HG02870 (cell line): Measurements from ENCODE around the gene THSD7B.
"Not testable (repeated sequence)": the region's sequence is repeated elsewhere in the genome, so short reads cannot be mapped to it uniquely, and the experiment has no call there.

Experiments
- ATAC-seq: cut with Tn5 transposase; IDR thresholded peaks from one replicate; pipeline ENCODE4 v1.9.1; 2021; ENCODE audit warnings: mild to moderate bottlenecking, moderate library complexity; ENCODE audit not compliant: unreplicated experiment

The THSD7B gene

DNA sequence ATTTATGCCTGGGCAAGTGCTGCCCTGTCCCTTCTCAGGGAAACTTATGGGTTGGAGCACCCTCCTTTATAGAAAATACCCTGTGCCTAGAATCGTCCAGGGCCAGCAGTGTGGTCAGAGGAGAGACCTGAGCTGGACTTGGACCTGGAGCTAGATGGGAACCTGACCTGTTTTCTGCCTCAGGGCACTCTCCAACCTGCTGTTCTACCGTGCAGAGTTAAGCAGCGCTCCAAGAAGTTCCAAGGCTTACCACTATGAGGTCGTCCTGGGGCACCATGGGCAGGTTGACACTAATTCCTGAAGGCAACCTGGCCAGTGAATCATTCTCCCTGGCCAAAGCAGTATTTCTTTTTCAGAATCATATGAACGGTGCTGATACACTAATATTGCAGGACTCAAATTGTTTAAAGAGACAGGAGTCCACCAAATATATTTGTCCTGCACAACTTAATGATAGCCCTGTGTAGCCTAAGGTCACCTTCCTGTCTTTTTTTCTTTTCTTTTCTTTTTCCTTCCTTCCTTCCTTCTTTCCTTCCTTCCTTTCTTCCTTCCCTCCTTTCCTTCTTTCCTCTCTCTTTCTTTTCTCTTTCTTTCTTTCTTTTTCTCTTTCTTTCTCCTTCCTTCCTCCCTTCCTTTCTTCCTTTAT, 743.5 kb downstream of the THSD7B start:
- no peak for ATAC-seq

DNA sequence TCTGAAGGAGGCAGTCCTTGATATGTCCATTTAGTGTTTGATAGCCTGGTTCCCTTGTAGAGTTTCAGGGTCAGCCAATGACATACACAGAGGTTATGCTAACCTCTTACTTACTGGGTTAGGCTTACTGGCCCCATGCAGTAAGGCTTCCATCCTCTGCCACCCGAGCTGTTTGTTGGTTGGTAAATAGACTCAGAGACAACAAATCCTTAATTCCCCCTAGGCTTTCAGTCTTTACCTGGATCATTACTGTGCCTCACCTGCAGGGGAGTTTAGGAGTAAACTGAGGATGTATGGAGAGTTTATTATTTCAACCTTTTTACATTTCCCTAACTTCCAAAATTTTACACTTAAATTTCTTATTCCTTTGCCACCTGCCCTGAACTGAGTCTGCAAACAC, 746.2 kb downstream of the THSD7B start:
- ATAC-seq = no peak

DNA sequence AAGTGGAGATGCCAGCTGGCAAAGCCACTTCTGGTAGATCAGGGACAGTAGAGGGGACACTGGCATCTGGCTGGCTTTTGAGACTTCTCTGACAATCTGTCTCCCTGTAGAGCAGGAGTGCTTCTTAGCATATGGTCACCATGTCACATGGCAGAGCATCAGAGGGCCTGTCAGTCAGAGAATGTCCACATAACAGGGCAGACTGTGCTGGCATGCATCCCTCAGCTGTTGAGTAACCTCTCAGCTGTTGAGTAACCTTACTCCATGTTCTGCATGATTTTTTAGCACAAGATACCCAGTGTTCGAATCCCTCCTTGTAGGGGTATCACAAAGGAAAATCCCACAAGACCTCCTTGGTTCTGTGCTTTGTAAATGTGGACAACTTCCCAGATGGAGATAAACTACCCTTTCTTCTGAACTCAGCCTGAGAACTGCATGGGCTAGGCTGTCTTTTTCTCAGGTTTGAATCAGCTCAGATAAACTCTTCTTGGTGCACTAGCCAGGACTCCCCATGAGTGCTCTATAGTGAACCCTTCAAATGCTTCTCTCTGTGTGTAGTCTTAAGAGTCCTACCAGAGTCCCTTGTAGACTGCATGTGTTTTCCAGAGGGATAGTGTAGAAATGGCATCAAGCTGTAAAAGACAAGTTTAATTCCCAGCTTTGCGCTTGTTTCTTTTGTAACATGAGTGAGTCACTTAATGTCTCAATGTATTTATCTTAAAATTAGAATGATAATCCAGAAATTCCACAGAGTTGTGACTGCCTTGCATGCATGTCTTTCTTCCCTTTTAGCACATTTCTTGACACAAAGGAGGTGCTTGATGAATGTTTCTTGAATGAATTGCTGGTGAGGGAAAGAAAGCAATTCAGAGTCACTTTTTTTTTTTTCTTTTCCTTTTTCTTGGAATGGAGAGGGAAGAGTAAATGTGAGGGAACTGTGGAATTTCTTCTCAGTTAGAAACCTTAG, 756.6 kb downstream of the THSD7B start:
- no peak for ATAC-seq

DNA sequence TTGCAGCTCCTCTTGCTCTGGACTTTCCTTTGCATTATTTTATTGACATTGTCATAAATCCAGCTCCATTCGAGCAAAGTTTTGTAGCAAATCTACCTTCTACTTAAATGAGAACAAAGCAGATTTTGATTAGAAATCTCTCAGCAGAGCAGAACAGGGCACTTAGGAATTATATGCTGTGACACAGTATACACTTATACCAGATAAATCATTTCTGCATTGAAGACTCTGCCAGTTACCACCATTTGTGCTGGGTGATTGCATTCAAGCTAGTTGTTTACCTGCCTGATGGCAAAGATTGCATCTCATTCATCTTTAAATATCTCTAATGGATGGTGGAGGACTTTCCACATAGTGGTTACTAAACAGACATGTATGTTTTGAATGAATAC, 757.3 kb downstream of the THSD7B start:
- no peak for ATAC-seq

DNA sequence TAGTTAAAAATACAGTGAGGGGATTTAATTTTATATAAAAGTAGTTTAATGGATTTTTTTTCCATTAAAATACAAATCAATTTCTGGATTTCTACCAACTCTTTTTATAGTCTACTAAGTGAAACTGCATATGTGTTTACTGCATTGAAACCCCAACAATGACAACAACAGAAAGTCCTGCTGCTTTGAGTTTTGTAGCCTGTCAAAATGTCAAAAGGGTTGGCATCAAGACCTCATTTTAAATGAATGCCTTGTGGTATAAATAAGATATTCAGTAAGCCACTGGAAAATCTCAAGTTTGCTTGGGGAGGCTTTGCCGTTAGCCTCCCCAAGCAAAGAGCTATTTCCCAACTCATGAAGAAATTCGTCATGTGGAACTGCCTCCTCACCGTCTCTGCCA, 758.6 kb downstream of the THSD7B start:
- no peak for ATAC-seq

DNA sequence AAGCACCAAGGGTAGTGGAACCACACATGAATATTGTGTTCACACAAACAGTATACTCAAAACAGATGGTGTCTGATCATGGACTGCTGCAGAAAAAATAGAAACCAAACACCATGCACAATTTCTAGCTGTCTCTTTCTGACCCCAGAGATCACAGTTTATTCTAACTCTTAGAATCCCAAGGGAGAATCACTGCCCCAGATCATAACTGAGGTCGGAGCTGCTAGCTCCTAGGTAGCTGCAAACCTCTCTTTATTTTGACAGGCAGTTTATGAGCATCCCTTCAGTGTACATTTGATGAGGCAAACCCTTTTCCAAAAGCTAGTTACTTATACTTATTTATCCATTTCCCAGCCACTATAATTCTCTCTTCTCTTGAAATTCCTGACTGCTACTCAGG, 759.8 kb downstream of the THSD7B start:
- no peak for ATAC-seq

DNA sequence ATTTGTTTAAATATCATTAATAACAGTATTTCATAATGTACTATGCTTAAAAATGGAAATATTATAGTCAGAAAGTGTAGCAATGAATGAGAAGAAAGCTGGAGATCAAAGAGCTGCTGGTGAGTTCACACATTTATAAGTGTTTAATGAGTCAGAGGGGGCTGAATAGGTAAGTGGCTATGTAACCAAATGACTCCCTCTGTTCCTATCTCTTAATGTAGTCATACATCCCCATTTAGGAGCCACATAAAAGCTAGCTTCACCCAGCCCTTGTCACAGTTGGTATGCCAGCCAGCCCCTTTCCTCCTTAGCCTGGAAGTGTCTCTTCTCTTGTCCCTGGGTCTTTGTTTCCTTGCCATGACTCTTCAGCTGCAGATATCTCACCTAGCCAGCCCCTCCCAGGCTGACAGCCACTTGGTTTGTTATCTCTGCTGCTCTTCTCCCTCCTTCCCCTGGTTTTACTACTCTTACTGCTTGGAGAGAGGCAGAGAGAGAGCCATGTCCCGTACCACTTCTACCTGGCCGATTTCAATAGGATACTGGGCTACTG, 760.4 kb downstream of the THSD7B start:
- ATAC-seq = no peak

DNA sequence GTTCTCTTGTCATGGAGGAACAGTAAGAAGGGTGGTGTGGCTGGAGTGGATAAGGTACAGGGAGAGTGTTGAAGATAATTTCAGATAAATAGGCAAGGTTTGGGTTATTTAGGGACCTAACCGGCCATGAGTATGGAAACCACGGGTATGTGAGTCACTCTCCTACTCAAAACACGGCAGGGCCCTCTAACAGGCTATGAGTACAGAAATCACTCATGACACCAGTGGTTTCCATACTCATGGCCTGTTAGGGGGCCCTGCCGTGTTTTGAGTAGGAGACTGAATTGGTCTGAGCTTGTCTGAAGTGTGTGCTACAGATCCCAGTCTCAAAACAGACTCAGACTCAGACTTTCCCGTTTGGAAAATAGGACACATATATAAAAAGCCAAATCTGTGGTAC, 770.6 kb downstream of the THSD7B start:
- ATAC-seq = peak; percentile 78

DNA sequence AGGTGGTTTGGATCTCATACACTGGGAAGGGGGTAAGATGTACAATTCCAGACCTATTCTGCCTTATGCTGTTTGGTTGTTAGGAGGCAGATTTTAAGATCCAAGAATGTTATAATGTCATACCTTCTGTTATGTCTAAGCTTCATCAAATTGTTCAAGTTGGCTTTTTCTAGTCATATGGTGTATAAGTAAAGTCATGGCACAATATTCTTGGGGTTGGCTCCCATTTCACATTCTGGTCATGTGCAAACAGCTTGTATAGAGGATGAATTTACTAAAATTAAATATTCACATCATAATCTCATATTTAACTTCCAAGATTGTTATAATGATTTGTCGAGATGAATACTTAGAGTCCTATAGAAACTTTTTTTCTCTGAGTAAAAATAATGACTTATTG, 774.0 kb downstream of the THSD7B start:
- no peak for ATAC-seq

DNA sequence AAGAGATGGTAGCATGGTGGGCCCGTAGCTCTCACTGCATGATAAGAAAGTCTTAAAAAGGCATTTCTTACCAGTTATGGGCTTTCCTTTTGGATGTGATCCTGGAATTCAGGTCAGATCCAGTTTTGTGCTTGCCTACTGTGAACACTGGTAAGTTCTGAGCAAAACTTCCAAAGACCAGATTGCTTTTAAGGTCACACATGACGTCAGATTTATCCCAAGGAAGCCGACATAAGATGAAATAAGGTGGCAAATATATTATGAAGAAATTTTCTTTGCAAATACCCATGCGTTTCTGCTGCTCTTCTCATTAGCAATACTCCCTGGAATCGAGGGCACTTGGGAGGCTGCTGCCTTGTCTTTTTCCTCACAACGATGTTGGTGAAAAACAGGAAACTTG, 782.5 kb downstream of the THSD7B start:
- no peak for ATAC-seq

DNA sequence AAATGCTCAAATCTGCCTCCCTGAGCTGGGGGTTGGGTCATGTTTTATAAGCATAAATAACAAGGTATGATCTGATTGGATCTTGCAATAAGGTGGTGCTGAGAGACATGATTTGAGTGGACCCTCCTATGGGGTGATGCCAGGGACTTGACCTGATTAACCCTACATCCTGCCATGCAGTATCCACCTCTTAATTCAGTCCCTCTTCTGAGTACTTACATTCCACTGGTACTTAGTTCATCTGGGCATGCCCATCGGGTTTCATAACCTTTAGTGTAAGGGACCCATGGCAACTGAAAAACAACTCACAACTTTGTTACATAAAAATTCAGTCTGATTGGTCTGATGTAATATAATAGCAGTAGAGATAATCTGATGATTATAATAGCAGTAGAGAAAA, 801.0 kb downstream of the THSD7B start:
- no peak for ATAC-seq

DNA sequence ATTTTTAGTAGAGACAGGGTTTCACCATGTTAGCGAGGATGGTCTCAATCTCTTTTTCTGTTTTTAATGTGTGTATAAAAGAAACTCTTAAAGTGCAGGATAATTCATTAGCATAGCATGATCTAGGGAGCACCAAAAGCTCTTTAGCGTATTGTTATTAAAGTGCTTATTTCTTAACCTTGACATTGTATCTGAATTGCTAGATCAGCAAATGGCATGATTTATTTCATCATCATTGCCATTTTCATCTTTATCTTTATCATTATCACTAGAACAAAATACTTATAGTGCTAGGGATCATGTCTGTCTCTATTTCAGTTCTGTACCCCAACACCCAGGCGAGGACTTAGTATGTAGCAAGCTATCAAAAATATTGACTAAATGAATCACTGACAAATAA, 805.1 kb downstream of the THSD7B start:
- no peak for ATAC-seq

DNA sequence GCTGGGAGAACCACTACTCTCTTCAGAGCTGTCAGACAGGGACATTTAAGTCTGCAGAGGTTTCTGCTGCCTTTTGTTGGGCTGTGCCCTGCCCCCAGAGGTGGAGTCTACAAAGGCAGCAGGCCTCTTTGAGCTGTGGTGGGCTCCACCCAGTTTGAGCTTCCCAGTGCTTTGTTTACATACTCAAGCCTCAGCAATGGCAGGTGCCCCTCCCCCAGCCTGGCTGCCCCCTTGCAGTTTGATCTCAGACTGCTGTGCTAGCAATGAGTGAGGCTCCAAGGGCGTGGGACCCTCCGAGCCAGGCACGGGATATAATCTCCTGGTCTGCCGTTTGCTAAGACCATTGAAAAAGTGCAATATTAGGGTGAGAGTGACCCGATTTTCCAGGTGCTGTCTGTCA, 822.5 kb downstream of the THSD7B start:
- not testable (repeated sequence) for ATAC-seq

DNA sequence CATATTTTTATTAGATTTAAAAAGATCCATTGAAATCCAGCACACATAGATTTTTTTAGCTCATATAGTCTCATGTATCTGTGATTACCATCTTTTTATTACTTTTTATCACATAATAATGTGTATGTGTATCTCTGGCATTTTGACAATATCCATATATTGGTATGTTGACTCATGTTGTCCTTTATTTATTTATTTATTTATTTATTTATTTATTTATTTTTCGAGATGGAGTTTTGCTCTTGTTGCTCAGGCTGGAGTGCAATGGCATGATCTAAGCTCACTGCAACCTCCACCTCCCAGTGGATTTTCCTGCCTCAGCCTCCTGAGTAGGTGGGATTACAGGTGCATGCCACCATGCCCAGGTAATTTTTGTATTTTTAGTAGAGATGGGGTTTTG, 823.2 kb downstream of the THSD7B start:
- not testable (repeated sequence) for ATAC-seq

DNA sequence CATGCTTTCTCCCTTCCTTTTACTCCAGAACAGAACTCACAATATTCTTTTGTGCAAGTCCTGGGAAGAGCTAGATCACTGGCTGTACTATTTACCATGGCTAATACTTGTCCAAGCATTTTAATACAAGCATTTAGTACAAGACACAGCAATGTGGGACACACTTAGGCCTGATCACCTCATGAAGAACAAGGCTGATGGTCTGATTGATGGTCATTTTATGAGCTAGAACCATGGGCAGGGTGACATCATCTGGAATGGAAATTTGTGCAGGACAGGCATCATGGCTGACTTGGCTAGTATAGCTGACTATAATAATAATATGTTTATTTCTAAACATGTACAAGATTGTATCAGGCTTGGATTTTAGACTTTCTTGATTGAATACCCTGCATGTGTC, 824.8 kb downstream of the THSD7B start:
- no peak for ATAC-seq

DNA sequence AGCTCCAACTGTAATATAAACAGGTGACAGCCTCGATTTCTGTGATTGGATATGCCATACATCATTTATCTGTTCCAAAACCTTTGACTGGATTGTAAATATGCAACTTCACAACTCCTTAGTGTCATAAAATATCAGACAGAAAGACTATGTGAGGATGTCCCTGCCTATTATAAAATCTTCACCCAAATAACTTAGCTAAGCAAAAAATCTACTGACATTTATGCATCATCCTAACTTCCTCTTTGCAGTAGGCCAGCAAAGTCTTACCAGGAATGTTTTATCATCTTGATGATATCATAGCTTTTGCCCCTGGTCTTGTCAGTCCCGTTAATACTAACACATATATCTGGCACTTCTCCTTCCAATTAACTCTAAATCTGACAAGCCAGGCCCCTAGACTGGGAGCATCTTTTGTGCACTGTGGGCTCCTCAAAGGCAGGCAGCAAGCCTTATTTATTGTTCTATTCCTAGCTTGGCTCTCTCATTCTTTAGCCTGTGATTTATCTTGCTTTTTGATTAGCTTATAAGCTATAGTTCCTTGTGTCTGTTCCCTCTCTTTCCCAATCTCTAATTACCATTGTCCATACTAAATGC, 842.5 kb downstream of the THSD7B start:
- no peak for ATAC-seq

DNA sequence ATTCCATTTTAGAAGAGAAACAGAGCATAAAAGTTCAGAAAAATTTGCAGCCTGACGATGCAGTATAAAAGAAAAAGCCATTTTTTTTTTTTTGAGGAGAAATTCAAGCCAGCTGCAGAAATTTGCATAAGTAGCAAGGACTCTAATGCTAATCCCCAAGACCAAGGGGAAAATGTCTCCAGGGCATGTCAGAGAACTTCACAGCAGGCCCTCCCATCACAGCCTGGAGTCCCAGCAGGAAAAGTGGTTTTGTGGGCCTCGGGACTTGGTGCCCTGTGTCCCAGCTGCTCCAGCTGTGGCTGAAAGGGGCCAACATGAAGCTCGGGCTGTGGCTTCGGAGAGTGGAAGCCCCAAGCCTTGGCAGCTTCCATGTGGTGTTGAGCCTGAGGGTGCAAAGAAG, 873.6 kb downstream of the THSD7B start:
- ATAC-seq = no peak

DNA sequence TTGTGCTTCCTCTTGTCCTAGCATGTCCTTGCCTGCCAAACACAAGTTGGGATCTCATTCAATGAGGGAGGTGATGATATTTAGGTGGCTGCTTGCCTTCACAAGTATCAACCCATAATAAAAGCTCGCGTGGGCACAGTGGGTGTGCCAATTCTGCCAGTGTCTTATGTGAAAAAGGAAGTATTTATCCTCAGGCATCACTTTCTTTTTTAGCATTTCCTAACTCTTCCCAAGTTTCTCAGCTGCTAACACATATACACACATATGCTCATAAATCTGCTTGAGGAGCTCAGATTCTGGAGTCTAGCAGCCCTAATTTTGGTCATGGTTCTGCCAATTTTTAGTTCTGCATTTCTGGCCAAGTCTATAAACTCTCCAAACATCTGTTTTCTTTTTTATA, 879.4 kb downstream of the THSD7B start:
- no peak for ATAC-seq

DNA sequence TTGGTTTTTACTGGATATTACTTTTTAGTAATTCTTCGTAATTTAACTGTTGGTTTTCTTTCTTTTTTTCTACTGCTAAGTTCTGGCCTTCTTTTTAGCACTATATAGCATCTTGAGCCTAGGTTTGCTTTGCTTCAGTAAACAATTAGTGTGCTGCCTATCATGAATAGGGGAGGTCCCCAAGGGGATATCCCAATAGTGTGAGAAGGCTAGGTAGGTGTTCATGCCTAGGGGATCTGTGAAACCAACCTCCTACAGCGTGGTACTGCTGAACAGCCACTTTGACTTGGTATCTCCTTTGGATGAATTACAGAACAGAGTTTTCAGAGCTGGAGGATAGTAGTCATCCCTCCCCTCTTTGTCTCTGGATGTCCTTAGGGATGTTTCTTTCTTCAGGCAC, 888.7 kb downstream of the THSD7B start:
- no peak for ATAC-seq

DNA sequence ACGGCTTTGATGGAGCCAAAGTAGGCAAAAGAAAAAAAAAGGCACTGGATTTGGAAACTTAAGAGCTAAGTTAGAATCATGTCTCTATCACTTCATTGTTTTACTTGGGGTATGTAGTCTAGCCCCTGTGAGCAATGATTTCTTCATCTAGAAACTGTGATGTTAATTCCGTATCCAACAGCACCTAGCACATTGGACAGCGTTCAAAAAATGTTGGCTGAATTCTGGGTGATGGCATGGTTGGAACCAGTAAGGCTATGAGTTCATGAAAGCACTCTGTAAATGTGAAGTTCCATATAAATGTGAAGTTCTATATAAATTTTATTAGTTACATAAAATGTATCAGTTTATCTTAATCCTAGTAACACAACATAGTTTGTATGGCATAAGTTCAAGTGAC, 890.5 kb downstream of the THSD7B start:
- ATAC-seq = no peak

DNA sequence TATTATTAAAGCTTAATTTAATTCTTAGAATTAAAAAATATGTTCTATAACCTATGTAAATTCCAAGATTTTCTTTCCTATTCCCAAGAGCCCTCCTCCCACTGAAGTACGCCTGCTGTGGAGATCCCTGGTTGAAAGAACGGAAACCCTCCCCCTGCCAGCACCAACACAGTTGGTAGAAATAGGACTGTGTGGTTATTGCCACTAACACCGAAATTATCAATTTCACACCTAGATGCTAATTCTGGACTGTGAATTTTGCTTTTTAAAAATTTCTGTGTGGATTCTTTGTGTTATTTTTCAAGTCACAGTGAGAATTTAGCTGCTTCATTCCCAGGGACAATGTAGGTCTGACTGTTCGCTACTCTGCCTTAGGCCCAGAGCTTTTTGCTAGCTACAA, 893.1 kb downstream of the THSD7B start:
- ATAC-seq = no peak

DNA sequence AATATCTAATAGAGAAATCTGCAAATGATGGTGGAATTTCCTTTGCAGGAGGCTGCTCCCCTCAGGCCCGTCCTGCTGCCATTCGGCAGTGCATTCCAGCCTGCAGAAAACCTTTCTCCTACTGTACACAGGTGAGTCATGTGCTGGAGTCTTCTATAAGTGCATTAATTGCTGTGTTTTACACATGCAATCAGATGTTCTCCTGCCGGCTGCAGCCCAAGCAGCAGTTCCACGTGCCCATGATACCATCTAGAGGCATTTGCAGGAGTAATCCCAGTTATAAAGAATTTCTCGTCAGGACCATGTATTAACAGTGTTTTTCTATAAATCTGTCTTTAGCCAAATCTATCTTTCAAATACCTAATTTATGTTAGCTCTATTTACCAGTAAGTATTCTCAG, 894.3 kb downstream of the THSD7B start:
- no peak for ATAC-seq
